NCI-H146 (cell line): ENCODE results near the gene CABLES1.

Experiments used
- DNase-seq: peaks from one replicate; lab custom pipeline; 2025; lab: John Stamatoyannopoulos, UW

Gene CABLES1

GRCh38 chr18:23302851-23303527 is 167.7 kb downstream of the CABLES1 start:
- no peak for DNase-seq

- DNase-seq = no peak
Observed at GRCh38 chr18:23306822-23307221, 171.5 kb downstream of the CABLES1 start.

GRCh38 chr18:23307567-23308295 is 172.4 kb downstream of the CABLES1 start:
- DNase-seq = no peak
